ENCODE data around the gene ZNF775. TPM values are rescaled to one million over a fixed set of nuclear protein-coding genes. Genes with fewer than 3 reads are reported as not detected.

The ZNF775 gene
- polyA plus RNA-seq, 1 donor from 2014 or later: 5.1 TPM

- Mint-ChIP-seq H3K27me3 (peaks cover 21% of the 10 kb centered on the region), H3K9me3 (peaks cover 0 to 4% (median 3%) of the 10 kb centered on the region in 3 donors), H3K36me3 (peaks cover 9% of the 10 kb centered on the region), H3K27ac (no peak overlapping the region), H3K4me3 (no peak overlapping the region), H3K4me1 (peaks cover 3 to 4% (median 4%) of the 10 kb centered on the region in 3 donors)
These were observed 38.9 kb upstream of the ZNF775 start for GRCh38 chr7:150340024-150340749.

- no peak overlapping the region for H3K4me3 Mint-ChIP-seq
- H3K27ac Mint-ChIP-seq: no peak overlapping the region
- peaks cover 21% of the 10 kb centered on the region for H3K27me3 Mint-ChIP-seq
- peaks cover 3 to 4% (median 4%) of the 10 kb centered on the region in 3 donors for H3K4me1 Mint-ChIP-seq
- H3K9me3 Mint-ChIP-seq: peaks cover 0 to 4% (median 3%) of the 10 kb centered on the region in 3 donors
- peaks cover 9% of the 10 kb centered on the region for H3K36me3 Mint-ChIP-seq
These were observed 38.3 kb upstream of the ZNF775 start for GRCh38 chr7:150340875-150341262.

- Mint-ChIP-seq H3K9me3 (peaks cover 0 to 4% (median 3%) of the 10 kb centered on the region in 3 donors), H3K27me3 (peaks cover 21% of the 10 kb centered on the region), H3K4me1 (peaks cover 0 to 4% (median 4%) of the 10 kb centered on the region in 3 donors), H3K27ac (no peak within 1 kb of the TSS), H3K36me3 (peaks cover 7% of the 10 kb centered on the region), H3K4me3 (no peak within 1 kb of the TSS)
These were observed 37.6 kb upstream of the ZNF775 start, which contains the start of gene RARRES2 for GRCh38 chr7:150341263-150342120. Gene RARRES2 (minus strand): TSS chr7:150341629. CDS start chr7:150340609, 1,020 bp downstream.

DNA sequence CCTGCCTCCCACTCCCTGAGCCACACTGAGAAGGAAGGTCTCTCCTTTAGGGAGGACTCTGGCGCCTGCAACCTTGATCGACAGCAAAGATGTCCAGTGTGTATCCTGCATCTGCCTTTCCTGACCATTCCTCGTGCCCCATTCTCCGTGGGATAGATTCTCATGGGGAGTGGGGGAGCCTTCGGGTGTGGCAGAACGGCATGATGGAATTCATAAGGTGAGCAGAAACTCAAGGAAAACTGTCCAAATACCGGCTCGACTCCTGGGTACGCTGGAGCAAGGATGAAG is 37.1 kb upstream of the ZNF775 start:
- Mint-ChIP-seq H3K9me3 (peaks cover 0 to 4% (median 3%) of the 10 kb centered on the region in 3 donors), H3K36me3 (peaks cover 7% of the 10 kb centered on the region), H3K4me1 (peaks cover 0 to 4% (median 4%) of the 10 kb centered on the region in 3 donors), H3K27me3 (peaks cover 21% of the 10 kb centered on the region), H3K27ac (no peak overlapping the region), H3K4me3 (no peak overlapping the region)

GRCh38 chr7:150343225-150343624 is 35.9 kb upstream of the ZNF775 start:
- H3K4me3 Mint-ChIP-seq: no peak overlapping the region
- H3K27ac Mint-ChIP-seq: peak overlapping the region in 2 of 3 donors; percentile 16 to 20
- peaks cover 7% of the 10 kb centered on the region for H3K36me3 Mint-ChIP-seq
- peaks cover 0 to 4% (median 4%) of the 10 kb centered on the region in 3 donors for H3K4me1 Mint-ChIP-seq
- H3K9me3 Mint-ChIP-seq: peaks cover 0 to 4% (median 3%) of the 10 kb centered on the region in 3 donors
- peaks cover 20% of the 10 kb centered on the region for H3K27me3 Mint-ChIP-seq

DNA sequence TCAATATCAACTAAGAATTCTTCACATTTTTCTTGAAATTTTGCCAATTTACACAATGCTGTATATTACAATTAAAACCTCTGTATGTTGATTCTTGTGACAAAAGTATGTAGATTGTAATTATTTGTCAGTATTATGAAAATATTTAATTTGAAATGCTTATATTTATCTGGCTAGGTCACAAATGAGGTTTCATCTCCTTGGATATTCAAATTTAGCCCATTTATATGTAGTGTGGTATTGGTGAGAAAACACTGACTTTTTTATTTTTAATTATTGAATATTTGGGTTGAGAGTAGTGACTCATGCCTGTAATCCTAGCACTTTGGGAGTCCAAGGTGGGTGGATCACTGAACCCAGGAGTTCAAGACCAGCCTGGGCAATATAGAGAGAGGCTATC is 34.8 kb upstream of the ZNF775 start:
- peaks cover 0 to 4% (median 4%) of the 10 kb centered on the region in 3 donors for H3K4me1 Mint-ChIP-seq

GRCh38 chr7:150345012-150345411 is 34.1 kb upstream of the ZNF775 start:
- Mint-ChIP-seq H3K9me3 (peaks cover 0 to 4% (median 3%) of the 10 kb centered on the region in 3 donors), H3K4me1 (peaks cover 0 to 2% (median 2%) of the 10 kb centered on the region in 3 donors), H3K27ac (no peak overlapping the region), H3K36me3 (peaks cover 7% of the 10 kb centered on the region), H3K27me3 (peaks cover 13% of the 10 kb centered on the region), H3K4me3 (no peak overlapping the region)

More for the DNA sequence above, 34.8 kb upstream of the ZNF775 start:
- peaks cover 0 to 4% (median 3%) of the 10 kb centered on the region in 3 donors for H3K9me3 Mint-ChIP-seq
- peaks cover 7% of the 10 kb centered on the region for H3K36me3 Mint-ChIP-seq
- H3K4me3 Mint-ChIP-seq: no peak overlapping the region
- peaks cover 20% of the 10 kb centered on the region for H3K27me3 Mint-ChIP-seq
- H3K27ac Mint-ChIP-seq: no peak overlapping the region

DNA sequence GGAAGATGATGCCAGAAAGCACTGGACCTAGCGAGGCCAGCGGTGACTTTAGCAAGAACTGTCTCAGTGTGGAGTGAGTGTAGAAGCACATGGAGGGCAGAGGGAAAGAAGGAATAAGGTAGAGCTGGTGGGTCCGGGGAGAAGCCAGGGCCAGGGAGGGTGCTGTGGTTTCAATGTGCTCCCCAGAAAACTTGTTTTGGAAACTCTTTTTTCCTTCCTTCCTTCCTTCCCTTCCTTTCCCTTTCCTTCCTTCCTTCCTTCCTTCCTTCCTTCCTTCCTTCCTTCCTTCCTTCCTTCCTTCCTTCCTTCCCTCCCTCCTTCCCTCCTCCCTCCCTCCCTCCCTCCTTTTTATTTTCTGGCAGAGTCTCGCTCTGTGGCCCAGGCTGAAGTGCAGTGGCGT is 32.2 kb upstream of the ZNF775 start:
- Mint-ChIP-seq H3K36me3 (peaks cover 7% of the 10 kb centered on the region), H3K9me3 (peaks cover 0 to 4% (median 3%) of the 10 kb centered on the region in 3 donors), H3K27me3 (peaks cover 7% of the 10 kb centered on the region), H3K4me3 (peak overlapping the region in 1 of 4 donors; percentile 37), H3K4me1 (no peaks in the 10 kb centered on the region), H3K27ac (no peak overlapping the region)

GRCh38 chr7:150351587-150352194 is 27.4 kb upstream of the ZNF775 start:
- no peak overlapping the region for H3K4me3 Mint-ChIP-seq
- H3K4me1 Mint-ChIP-seq: peaks cover 2 to 6% (median 3%) of the 10 kb centered on the region in 3 donors
- no peak overlapping the region for H3K27ac Mint-ChIP-seq
- H3K27me3 Mint-ChIP-seq: no peaks in the 10 kb centered on the region
- H3K9me3 Mint-ChIP-seq: no peaks in the 10 kb centered on the region
- no peaks in the 10 kb centered on the region for H3K36me3 Mint-ChIP-seq

- H3K27ac Mint-ChIP-seq: peak overlapping the region in 2 of 3 donors; percentile 24 to 31
- H3K4me1 Mint-ChIP-seq: peaks cover 11 to 13% (median 12%) of the 10 kb centered on the region in 3 donors
- H3K36me3 Mint-ChIP-seq: no peaks in the 10 kb centered on the region
- H3K27me3 Mint-ChIP-seq: no peaks in the 10 kb centered on the region
- H3K4me3 Mint-ChIP-seq: no peak overlapping the region
- H3K9me3 Mint-ChIP-seq: no peaks in the 10 kb centered on the region
These were observed 23.5 kb upstream of the ZNF775 start for GRCh38 chr7:150355666-150356059.

DNA sequence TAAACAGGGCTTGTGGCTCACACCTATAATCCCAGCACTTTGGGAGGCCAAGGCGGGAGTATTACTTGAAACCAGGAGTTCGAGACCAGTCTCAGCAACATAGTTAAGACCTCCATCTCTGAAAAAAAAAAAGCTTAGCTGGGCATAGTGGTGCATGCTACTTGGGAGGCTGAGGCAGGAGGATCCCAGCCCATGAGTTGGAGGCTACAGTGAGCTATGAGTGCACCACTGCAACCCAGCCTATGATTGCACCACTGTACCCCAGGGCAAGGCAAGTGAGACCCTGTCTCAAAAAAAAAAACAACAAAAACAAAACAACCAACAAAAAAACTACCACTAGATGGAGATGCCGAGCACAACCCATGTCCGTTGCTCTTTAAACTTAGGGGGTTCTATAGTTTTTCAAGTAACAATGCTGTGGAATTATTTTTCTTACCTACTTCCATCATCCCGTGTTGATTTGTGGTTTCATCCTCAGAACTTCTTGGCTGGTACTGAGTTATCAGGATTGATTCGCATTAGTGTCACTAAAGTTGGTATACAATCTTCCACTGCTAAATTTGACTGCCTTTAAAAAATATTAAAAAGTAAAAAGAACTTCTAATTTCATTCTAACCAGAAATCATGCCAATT is 22.7 kb upstream of the ZNF775 start:
- Mint-ChIP-seq H3K36me3 (no peaks in the 10 kb centered on the region), H3K27me3 (no peaks in the 10 kb centered on the region), H3K4me1 (peaks cover 11 to 13% (median 12%) of the 10 kb centered on the region in 3 donors), H3K27ac (peak overlapping the region in 2 of 3 donors; percentile 13 to 26), H3K4me3 (no peak overlapping the region), H3K9me3 (no peaks in the 10 kb centered on the region)

- Mint-ChIP-seq H3K9me3 (no peaks in the 10 kb centered on the region), H3K4me3 (peak overlapping the region in 1 of 4 donors; percentile 66), H3K4me1 (peaks cover 12 to 14% (median 12%) of the 10 kb centered on the region in 3 donors), H3K36me3 (no peaks in the 10 kb centered on the region), H3K27me3 (no peaks in the 10 kb centered on the region), H3K27ac (peak overlapping the region in 2 of 3 donors; percentile 37 to 61)
These were observed 21.9 kb upstream of the ZNF775 start for GRCh38 chr7:150357270-150357669.

DNA sequence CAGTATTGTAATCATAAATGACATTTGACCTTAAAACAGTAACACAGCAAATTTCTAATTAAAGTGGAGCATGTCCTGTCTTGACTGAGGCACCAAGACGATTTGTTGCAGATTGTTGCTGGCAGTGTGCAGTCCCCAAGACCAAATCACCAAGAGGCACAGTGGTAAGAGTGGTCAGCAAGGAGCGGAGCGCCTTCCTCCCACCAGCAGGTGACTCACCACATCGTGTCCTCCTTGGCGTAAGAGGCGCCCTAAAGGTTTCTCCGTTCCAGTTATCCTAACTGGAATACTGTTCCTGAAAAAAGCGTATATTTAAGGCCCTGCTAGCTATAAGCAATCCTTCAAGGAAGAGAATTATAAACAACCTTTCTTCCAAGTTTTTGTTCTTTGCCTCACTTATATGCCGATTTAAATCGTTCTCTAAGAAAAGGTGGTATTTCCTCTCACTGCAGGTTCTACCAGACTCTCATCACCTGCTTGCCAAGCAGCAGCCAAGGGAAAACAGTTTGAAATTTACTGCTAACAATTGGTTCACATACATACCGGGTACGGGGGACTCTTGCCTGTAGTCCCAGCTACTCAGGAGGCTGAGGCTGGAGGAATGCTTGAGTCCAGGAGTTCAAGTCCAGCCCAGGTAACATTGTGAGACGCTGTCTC is 21.2 kb upstream of the ZNF775 start:
- Mint-ChIP-seq H3K4me3 (peak overlapping the region in 1 of 4 donors; percentile 66), H3K4me1 (peaks cover 16 to 19% (median 17%) of the 10 kb centered on the region in 3 donors), H3K27me3 (no peaks in the 10 kb centered on the region), H3K36me3 (no peaks in the 10 kb centered on the region), H3K9me3 (no peaks in the 10 kb centered on the region), H3K27ac (peak overlapping the region in 2 of 3 donors; percentile 37 to 61)

DNA sequence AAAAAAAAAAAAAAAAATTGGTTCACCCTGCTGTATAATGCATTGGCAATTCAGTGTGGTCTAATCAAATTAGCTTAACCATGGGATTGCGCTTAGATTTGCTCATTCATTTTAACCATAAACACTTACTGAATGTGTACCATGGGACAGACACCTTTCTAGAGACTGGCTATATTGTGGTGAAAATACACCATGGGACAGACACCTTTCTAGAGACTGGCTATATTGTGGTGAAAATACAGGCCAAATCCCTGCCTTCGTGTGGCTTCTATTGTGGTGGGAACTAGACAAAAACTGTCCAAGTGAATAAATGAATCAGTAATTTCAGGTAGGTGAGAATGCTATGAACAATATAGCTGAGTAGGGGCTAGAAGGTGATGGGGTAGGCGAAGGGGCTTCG is 20.7 kb upstream of the ZNF775 start:
- no peak overlapping the region for H3K4me3 Mint-ChIP-seq
- no peaks in the 10 kb centered on the region for H3K36me3 Mint-ChIP-seq
- H3K27ac Mint-ChIP-seq: no peak overlapping the region
- H3K9me3 Mint-ChIP-seq: no peaks in the 10 kb centered on the region
- H3K27me3 Mint-ChIP-seq: no peaks in the 10 kb centered on the region
- H3K4me1 Mint-ChIP-seq: peaks cover 16 to 19% (median 18%) of the 10 kb centered on the region in 3 donors

Data from IgD-negative memory B cell (primary cell).